ENCODE data around the gene SLC9A8. TPM values are rescaled to one million over a fixed set of nuclear protein-coding genes. Genes with fewer than 3 reads are reported as not detected.

The SLC9A8 gene
- total and polyA plus RNA-seq, 9 of the 15 experiments (the other 6 are each of a cell fraction or from before 2014, with no cell fraction given), result 0.56 to 9.7 (median 5.0) TPM

GRCh38 chr20:49905415-49906091 is 92.9 kb downstream of the SLC9A8 start:
- ATAC-seq, result no peak
- intact Hi-C loops (cut with micrococcal nuclease), result no loop called here
- BruUV-seq (replicated peaks), result no TSS peak
- in situ Hi-C loops (cut with MboI), result no loop called here
- no peak for FAIRE-seq
- Histone ChIP-seq H4K20me1 (replicated peaks; ENCODE audit: control insufficient read depth, insufficient read depth, low read length) (no peaks in the 10 kb centered on the region), H3K27me3 (ENCODE audit: control insufficient read depth in 2 of 2, insufficient read depth in 2 of 2, low read length in 2 of 2) (no peaks in the 10 kb centered on the region), H3K79me2 (ENCODE audit: control insufficient read depth, insufficient read depth, low read length) (peaks cover 14% of the 10 kb centered on the region), H3K27ac (ENCODE audit: extremely low read depth, low read depth, low read length) (no peak overlapping the region), H3K4me2 (ENCODE audit: insufficient read depth, low read length) (no peak overlapping the region), H3K9ac (ENCODE audit: insufficient read depth in 1 of 2, low read depth in 2 of 2, low read length in 2 of 2) (peak overlapping the region in 1 of 2 experiments; percentile 4; a peak in 1 of 4 replicates), H3K9me3 (replicated peaks; ENCODE audit: control insufficient read depth, insufficient read depth, low read depth, low read length) (no peaks in the 10 kb centered on the region), H2AFZ (ENCODE audit: low read depth, low read length) (no peak overlapping the region), H3K36me3 (ENCODE audit: control insufficient read depth, insufficient read depth, low read length) (peaks cover 62% of the 10 kb centered on the region), H3K4me1 (replicated peaks in 1 of 2; ENCODE audit: control insufficient read depth in 2 of 2, insufficient read depth in 2 of 2, low read length in 2 of 2) (peaks cover 0 to 16% of the 10 kb centered on the region in 2 experiments; a peak in 2 of 5 replicates), H3K4me3 (no peak overlapping the region), H3K9me1 (ENCODE audit: control insufficient read depth, insufficient read depth, low read length) (no peaks in the 10 kb centered on the region)
- peak in 1 of 4 experiments; percentile 14 for DNase-seq (ENCODE audit: extremely low read depth in 1 of 4, low spot score in 3 of 4)
- no peak for TF ChIP-seq ZKSCAN1 (IDR thresholded peaks at IDR 0.05; ENCODE audit: low read depth, low read length)
- TF ChIP-seq RBFOX2 (IDR thresholded peaks at IDR 0.05; ENCODE audit: low read depth, low read length), result 0 out of 2 replicates have a peak, but pooled peaks have one; percentile 26
- no peak for TF ChIP-seq CREBBP (IDR thresholded peaks at IDR 0.05; ENCODE audit: low read depth, low read length)
- no peak for TF ChIP-seq HLTF (IDR thresholded peaks at IDR 0.05)
- no peak for TF ChIP-seq CBFA2T3 (IDR thresholded peaks at IDR 0.05)
- TF ChIP-seq ZKSCAN3 (CRISPR knock-in tag; IDR thresholded peaks at IDR 0.05), result no peak
- TF ChIP-seq ZBTB33 (CRISPR knock-in tag; IDR thresholded peaks at IDR 0.05), result peak; percentile 70; the same call in 1 of the 2 replicates
- TF ChIP-seq POLR2G (IDR thresholded peaks at IDR 0.05; ENCODE audit: low read depth, low read length), result peak; percentile 15; the same call in 1 of the 2 replicates
- no peak for TF ChIP-seq ZNF584 (CRISPR knock-in tag; IDR thresholded peaks at IDR 0.05; ENCODE audit: low read depth)
- 86% methylated on average over 25 of the region's 29 CpGs for WGBS (ENCODE audit: insufficient coverage, low coverage, missing lambda C conversion rate)
- ChIA-PET CTCF (ENCODE audit: low intra/inter-chr PET ratio) (no interaction called here), POLR2A (interaction anchor here (1.1 to 1.3 kb wide), 2 partner anchors 9 to 11 kb away, joined by 3 to 4 read pairs; no protein-coding TSS in a partner anchor)

All from K562 (cell line).